Esophagus mucosa (tissue), 1 donor: ENCODE results near the gene RTL10. TPM values are rescaled to one million over a fixed set of nuclear protein-coding genes. Genes with fewer than 3 reads are reported as not detected.
"Not testable (repeated sequence)": the region's sequence is repeated elsewhere in the genome, so short reads cannot be mapped to it uniquely, and the experiment has no call there.

ENCODE experiments used
- ATAC-seq: fragments of 200-7000 bp; cut with Tn5 transposase; one replicate; pipeline ENCODE4 v1.9.1; 2020
- total RNA-seq: library from RNA; stranded (reverse); gene quantifications from one replicate; pipeline ENCODE4 v1.2.4, GENCODE V29; 2023
- donor health status: DM: yes; HTN: yes; CAD: no.

RTL10 gene
- total RNA-seq, 1 donor from 2014 or later: 14.0 TPM

- ATAC-seq: no peak
These were observed 10.8 kb downstream of the RTL10 start for GRCh38 chr22:19843857-19844376.

GRCh38 chr22:19843107-19843856 is 11.4 kb downstream of the RTL10 start:
- ATAC-seq: peak; percentile 2

GRCh38 chr22:19842393-19843106 is 12.1 kb downstream of the RTL10 start:
- no peak for ATAC-seq

- ATAC-seq: no peak
These were observed 12.9 kb downstream of the RTL10 start for GRCh38 chr22:19841641-19842392.

- ATAC-seq: no peak
These were observed 13.6 kb downstream of the RTL10 start for GRCh38 chr22:19840955-19841640.

- ATAC-seq: no peak
These were observed 14.6 kb downstream of the RTL10 start for GRCh38 chr22:19840059-19840458.

- ATAC-seq: no peak
These were observed 16.8 kb downstream of the RTL10 start for GRCh38 chr22:19837915-19838314.

- no peak for ATAC-seq
These were observed 18.2 kb downstream of the RTL10 start for GRCh38 chr22:19836512-19836911.

- no peak for ATAC-seq
These were observed 20.1 kb downstream of the RTL10 start for GRCh38 chr22:19834599-19834998.

- not testable (repeated sequence) for ATAC-seq
These were observed 21.3 kb downstream of the RTL10 start for GRCh38 chr22:19833327-19833726.

GRCh38 chr22:19832476-19833108 is 22.1 kb downstream of the RTL10 start:
- no peak for ATAC-seq

- not testable (repeated sequence) for ATAC-seq
These were observed 22.7 kb downstream of the RTL10 start for GRCh38 chr22:19831979-19832378.

GRCh38 chr22:19831016-19831415 is 23.7 kb downstream of the RTL10 start:
- ATAC-seq: no peak

- ATAC-seq: no peak
These were observed 26.7 kb downstream of the RTL10 start for GRCh38 chr22:19828035-19828401.

GRCh38 chr22:19827341-19828034 is 27.2 kb downstream of the RTL10 start:
- ATAC-seq: no peak

GRCh38 chr22:19826619-19826950 is 28.1 kb downstream of the RTL10 start:
- ATAC-seq: no peak

GRCh38 chr22:19825904-19826618 is 28.6 kb downstream of the RTL10 start:
- ATAC-seq: no peak

GRCh38 chr22:19824926-19825339 is 29.7 kb downstream of the RTL10 start:
- ATAC-seq: peak; percentile 4

GRCh38 chr22:19824212-19824925 is 30.3 kb downstream of the RTL10 start:
- ATAC-seq: peak; percentile 58

- peak; percentile 88 for ATAC-seq
These were observed 30.8 kb downstream of the RTL10 start for GRCh38 chr22:19823902-19824211.
